ENCODE measurements around the gene PISD.
"Not testable (repeated sequence)": the region's sequence is repeated elsewhere in the genome, so short reads cannot be mapped to it uniquely, and the experiment has no call there.

The PISD gene

DNA sequence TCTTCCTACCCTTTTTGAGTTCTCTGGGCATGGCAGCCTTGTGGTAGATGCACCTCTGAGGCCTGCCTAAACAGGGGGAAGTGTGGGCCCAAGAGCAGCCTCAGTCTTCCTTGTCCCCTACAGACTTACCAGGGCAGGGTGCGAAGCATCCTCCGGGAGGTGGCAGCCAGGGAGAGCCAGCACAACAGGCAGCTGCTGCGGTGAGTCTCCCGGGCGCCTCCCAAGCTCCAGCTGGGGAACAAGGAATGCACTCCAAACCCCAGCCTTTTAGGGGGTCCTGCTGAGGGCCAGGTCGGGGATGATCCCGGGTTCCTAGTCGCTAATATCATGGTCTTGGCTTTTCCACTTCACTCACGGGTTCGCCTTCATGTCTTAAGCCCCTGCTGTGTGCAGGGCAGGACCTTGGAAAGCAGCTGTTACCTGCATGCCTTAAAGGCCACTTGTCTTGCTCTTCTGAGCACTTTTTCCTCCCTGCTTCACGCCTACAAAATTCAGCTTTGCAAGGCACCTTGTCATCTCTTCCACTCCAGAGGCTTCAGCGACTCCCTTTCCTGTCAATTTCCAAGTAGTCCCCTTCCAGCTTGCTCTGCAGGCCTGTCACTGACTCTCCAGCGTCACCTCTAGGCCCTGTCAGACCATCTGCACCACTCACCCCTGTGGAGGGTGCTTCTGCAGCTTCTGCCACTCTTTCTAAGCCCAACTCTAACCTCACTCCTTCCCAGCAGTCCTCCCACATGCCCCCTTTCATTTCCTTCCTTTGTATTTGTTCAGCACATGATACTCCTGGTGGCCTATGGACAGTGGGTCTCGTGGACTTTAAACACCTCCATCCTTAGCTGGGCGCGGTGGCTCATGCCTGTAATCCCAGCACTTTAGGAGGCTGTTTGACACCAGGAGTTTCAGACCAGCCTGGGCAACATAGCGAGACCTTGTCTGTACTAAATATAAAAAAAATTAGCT, 57.0 kb downstream of the PISD start:
- DNase-seq = no peak

GRCh38 chr22:31604137-31604705, 57.8 kb downstream of the PISD start:
- DNase-seq = no peak

DNA sequence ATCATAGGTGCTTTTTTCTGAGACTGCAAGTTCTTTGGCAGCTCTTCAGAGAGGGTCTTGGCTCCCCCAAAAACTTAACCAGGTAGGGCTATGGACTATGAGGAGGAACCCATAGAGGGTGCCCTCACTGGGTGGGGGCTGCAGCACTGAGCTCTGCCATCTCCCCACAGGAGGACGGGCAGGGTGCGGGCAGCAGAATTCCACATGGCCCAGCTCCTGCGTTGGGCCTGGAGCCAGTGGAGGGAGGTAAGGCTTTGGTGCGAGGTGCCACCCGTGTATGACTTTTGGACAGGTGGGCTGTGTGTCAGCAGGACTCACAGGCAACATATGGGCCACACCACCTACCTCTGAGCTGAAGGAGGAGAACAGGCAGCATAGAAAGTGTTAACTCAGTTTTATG, 58.4 kb downstream of the PISD start:
- DNase-seq = no peak

DNA sequence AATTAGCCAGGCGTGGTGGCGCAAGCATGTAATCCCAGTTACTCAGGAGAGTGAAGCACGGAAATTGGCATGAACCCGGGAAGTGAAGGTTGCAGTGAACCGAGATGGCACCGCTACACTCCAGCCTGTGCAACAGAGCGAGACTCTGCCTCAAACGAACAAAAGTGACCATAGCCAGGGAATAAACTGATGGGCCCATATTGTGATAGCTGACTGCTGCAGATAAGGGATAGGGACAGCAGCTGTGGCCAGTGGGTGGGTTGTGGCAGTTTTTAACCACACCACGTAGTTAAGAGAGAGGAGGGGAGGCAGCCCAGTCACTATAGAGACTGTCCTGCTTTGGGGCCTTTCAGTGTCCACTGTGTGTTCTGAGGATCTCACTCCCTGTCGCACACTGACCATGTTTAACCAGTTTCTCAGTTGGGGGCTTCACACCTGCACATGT, 58.9 kb downstream of the PISD start:
- no peak for DNase-seq

- no peak for DNase-seq
Observed at GRCh38 chr22:31602259-31602952, 59.6 kb downstream of the PISD start.

- no peak for DNase-seq
Observed at GRCh38 chr22:31595271-31595670, 66.7 kb downstream of the PISD start.

GRCh38 chr22:31590161-31590560, 71.9 kb downstream of the PISD start:
- DNase-seq = not testable (repeated sequence)

GRCh38 chr22:31588970-31589675, 72.9 kb downstream of the PISD start:
- no peak for DNase-seq

DNA sequence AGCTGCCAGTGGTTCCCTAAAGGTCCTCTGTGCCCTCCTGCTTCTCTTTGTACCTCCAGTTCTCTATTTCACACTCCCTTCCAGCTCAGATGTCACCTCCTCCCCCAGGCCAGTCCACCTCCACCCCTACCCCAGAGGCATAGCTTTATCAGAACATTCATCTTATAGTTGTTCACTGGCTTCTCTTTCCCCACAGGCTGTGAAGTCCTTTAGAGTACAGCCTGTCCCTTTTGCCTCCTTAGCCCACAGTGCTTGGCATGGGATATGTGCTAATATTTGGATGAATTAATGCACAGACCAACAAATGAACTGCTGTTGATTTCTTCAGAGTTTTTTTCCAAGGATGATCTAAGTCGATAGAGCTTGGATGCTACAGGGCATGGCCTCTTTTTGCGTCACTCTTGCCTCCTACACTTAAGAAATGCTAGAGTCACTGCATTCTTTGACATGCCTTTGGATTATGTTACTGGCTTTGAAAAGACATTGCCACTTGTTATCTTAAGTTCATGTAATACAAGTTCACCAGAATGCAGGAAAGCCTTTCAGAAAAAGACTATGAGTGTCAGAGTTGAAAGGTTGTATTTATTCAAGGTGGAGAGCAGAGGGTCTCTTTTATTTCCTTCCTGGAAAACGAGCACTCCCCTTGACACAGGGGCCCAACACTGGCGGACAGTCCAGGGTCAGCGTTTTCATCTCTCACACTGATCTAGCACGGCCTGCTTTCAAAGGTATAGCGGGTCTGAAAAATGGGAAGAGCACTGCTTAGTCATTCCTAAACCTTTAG, 75.7 kb downstream of the PISD start:
- no peak for DNase-seq

DNA sequence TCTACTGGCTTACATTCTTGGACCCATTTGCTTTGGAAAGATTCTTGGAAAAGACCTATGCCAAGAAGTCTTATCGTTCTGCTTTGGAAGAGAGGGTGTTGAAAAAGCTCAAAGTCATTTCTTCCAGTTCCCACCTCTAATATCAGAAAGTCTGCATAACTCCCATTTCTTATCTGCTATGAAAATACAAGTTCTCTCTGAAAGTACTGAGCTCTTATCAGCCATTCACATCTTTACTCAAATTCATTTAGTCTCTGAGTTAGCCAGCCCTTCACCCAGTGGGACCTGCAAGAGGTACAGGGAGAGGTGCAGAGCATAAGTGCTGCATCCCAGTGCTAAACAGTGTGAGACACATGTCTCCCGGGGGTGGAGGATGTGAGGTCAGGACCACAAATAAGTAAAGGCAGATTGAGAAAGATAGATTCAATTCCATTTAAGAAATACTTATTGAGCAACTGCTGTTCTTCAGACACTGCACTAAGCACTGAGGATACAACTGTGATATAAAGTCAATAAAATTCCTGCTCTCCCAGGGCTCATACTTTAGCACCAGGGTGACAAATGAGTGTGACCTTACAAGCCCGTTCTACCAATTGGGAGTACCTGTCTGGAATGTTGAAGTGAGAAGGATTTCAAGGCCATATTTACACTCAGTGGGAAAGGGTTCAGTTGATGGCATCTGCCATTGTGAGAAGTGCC, 76.7 kb downstream of the PISD start:
- peak in 1 of 5 donors; percentile 53 for DNase-seq

DNA sequence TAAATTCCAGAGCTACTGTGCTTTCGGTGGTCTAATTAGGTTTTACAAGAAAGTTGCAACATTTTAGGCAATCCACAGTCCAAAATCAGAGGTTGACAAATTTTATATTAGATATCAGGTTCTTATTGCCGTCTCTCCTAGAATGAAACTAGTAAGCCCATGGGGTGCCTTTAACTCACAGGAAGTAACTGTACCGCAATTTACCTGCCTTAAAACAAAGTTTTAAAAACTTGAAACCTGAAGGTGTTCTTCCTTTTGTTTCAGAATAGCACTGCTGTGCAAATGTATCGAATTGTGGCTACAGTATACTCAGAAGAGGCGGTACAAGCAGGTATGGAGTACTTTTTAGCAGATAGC, 77.2 kb downstream of the PISD start:
- peak in 1 of 5 donors; percentile 18 for DNase-seq

- no peak for DNase-seq
Observed at GRCh38 chr22:31583861-31584485, 78.0 kb downstream of the PISD start.

GRCh38 chr22:31579835-31580242, 82.2 kb downstream of the PISD start:
- no peak for DNase-seq

DNA sequence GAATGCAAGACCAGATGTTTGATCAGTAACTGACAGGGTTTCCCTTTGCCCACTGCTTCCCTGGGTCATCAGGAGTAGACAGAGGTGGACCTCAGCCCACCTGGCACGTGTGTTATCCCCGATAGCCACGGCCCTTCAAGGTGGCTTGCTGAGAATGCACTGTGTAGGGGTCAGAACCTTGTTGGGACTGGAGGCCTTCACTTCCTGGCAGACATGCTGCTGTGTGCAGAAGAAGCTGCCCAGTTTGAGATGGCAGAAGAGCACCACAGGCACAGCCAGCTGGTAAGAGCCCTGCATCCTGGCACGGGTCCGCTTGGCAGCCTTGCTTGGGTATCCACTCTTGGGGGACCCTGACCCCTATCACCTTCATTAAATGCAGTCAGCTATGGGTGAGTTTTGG, 83.8 kb downstream of the PISD start:
- DNase-seq = no peak

GRCh38 chr22:31577711-31578110, 84.3 kb downstream of the PISD start:
- DNase-seq = no peak

DNA sequence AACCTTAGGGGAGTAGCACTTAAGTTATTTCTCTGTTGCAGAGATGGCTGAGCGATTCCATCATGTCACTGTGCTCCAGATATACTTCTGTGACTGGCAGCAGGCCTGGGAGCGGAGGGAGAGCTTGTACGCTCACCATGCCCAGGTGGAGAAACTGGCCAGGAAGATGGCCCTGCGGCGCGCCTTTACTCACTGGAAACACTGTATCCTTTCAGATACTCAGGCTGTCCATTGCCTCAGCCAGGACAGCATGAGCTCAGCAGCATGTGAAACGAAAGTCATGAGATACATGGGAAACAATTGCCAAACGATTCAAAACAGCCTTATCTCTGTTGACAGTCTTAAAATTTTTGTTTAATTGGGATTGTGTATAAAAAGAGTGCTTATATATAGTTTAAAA, 86.8 kb downstream of the PISD start:
- DNase-seq = no peak

DNA sequence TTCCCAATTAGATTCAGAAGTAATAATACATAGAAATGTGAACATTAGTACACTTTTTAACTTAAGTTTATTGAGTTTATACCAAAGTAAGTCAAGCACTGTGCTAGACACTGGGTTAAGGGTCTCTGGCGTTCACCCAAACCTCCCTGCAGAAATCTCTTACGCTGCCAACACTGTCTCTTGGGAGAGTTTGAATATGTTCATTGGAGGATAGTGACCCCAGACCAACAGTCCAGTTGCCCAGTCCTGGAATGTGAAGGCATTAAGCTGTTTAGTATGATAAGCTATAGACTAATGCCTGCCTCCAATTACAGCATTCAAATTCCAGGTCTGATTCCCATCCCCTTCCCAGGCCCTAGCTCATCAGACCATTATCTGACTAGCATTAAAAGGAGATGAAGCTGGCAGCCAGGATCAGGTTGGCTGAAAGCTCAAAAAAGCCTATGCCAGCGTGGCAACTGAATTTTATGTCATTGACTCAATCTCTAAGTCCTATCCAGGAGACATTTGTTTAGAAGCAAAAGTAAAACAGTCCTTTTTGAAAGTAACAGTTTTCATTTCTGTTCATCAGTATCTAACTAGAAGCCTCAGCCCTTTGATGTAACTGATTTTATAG, 87.9 kb downstream of the PISD start:
- no peak for DNase-seq

GRCh38 chr22:31572939-31573338, 89.1 kb downstream of the PISD start:
- DNase-seq = no peak

GRCh38 chr22:31569126-31569525, 92.9 kb downstream of the PISD start:
- DNase-seq = no peak

Data from T-helper 1 cell (primary cell).